ENCODE results near the gene FBLN2. TPM values are rescaled to one million over a fixed set of nuclear protein-coding genes. Genes with fewer than 3 reads are reported as not detected.

FBLN2 gene
- total RNA-seq, 1 donor from 2014 or later: 67.5 TPM

- Mint-ChIP-seq H3K27me3 (ENCODE audit: low read depth) (no peaks in the 10 kb centered on the region), H3K9me3 (no peaks in the 10 kb centered on the region), H3K4me3 (no peak overlapping the region), H3K27ac (no peak overlapping the region), H3K36me3 (no peaks in the 10 kb centered on the region), H3K4me1 (no peaks in the 10 kb centered on the region)
- TF ChIP-seq CTCF (IDR thresholded peaks at IDR 0.05; ENCODE audit: unreplicated experiment): no peak
- no peak for DNase-seq (ENCODE audit: low spot score in 2 of 2, unreplicated experiment in 2 of 2)
Measured at GRCh38 chr3:13629644-13630043, 80.7 kb downstream of the FBLN2 start.

GRCh38 chr3:13631256-13631655 is 82.3 kb downstream of the FBLN2 start:
- no peak for DNase-seq (ENCODE audit: low spot score in 2 of 2, unreplicated experiment in 2 of 2)
- Mint-ChIP-seq H3K4me3 (no peak overlapping the region), H3K27me3 (ENCODE audit: low read depth) (no peaks in the 10 kb centered on the region), H3K27ac (no peak overlapping the region), H3K4me1 (no peaks in the 10 kb centered on the region), H3K9me3 (no peaks in the 10 kb centered on the region), H3K36me3 (no peaks in the 10 kb centered on the region)
- TF ChIP-seq CTCF (IDR thresholded peaks at IDR 0.05; ENCODE audit: unreplicated experiment): no peak

GRCh38 chr3:13633176-13633575 is 84.3 kb downstream of the FBLN2 start:
- Mint-ChIP-seq H3K36me3 (no peaks in the 10 kb centered on the region), H3K27me3 (ENCODE audit: low read depth) (no peaks in the 10 kb centered on the region), H3K4me3 (no peak overlapping the region), H3K9me3 (no peaks in the 10 kb centered on the region), H3K4me1 (no peaks in the 10 kb centered on the region), H3K27ac (no peak overlapping the region)
- TF ChIP-seq CTCF (IDR thresholded peaks at IDR 0.05; ENCODE audit: unreplicated experiment): no peak
- DNase-seq (ENCODE audit: low spot score in 2 of 2, unreplicated experiment in 2 of 2): no peak

GRCh38 chr3:13634151-13634550 is 85.2 kb downstream of the FBLN2 start:
- Mint-ChIP-seq H3K27ac (no peak overlapping the region), H3K4me1 (no peaks in the 10 kb centered on the region), H3K4me3 (no peak overlapping the region), H3K9me3 (no peaks in the 10 kb centered on the region), H3K27me3 (ENCODE audit: low read depth) (no peaks in the 10 kb centered on the region), H3K36me3 (no peaks in the 10 kb centered on the region)
- no peak for DNase-seq (ENCODE audit: low spot score in 2 of 2, unreplicated experiment in 2 of 2)
- no peak for TF ChIP-seq CTCF (IDR thresholded peaks at IDR 0.05; ENCODE audit: unreplicated experiment)

GRCh38 chr3:13634615-13635014 is 85.7 kb downstream of the FBLN2 start:
- no peak for DNase-seq (ENCODE audit: low spot score in 2 of 2, unreplicated experiment in 2 of 2)
- no peaks in the 10 kb centered on the region for H3K4me1 Mint-ChIP-seq
- no peaks in the 10 kb centered on the region for H3K9me3 Mint-ChIP-seq
- TF ChIP-seq CTCF (IDR thresholded peaks at IDR 0.05; ENCODE audit: unreplicated experiment): no peak
- H3K4me3 Mint-ChIP-seq: no peak overlapping the region
- no peak overlapping the region for H3K27ac Mint-ChIP-seq
- no peaks in the 10 kb centered on the region for H3K27me3 Mint-ChIP-seq (ENCODE audit: low read depth)
- no peaks in the 10 kb centered on the region for H3K36me3 Mint-ChIP-seq

GRCh38 chr3:13636186-13636585 is 87.3 kb downstream of the FBLN2 start:
- no peak for DNase-seq (ENCODE audit: low spot score in 2 of 2, unreplicated experiment in 2 of 2)
- no peaks in the 10 kb centered on the region for H3K36me3 Mint-ChIP-seq
- no peak overlapping the region for H3K27ac Mint-ChIP-seq
- H3K4me3 Mint-ChIP-seq: no peak overlapping the region
- H3K27me3 Mint-ChIP-seq (ENCODE audit: low read depth): no peaks in the 10 kb centered on the region
- H3K9me3 Mint-ChIP-seq: no peaks in the 10 kb centered on the region
- no peak for TF ChIP-seq CTCF (IDR thresholded peaks at IDR 0.05; ENCODE audit: unreplicated experiment)
- no peaks in the 10 kb centered on the region for H3K4me1 Mint-ChIP-seq
